GM19324 (cell line): ENCODE data around the gene MAIP1.

Experiments used
- ATAC-seq: cut with Tn5 transposase; IDR thresholded peaks from one replicate; pipeline ENCODE4 v1.9.1; 2021; ENCODE audit warnings: mild to moderate bottlenecking, moderate library complexity; ENCODE audit not compliant: unreplicated experiment, low FRiP score

MAIP1 gene

DNA sequence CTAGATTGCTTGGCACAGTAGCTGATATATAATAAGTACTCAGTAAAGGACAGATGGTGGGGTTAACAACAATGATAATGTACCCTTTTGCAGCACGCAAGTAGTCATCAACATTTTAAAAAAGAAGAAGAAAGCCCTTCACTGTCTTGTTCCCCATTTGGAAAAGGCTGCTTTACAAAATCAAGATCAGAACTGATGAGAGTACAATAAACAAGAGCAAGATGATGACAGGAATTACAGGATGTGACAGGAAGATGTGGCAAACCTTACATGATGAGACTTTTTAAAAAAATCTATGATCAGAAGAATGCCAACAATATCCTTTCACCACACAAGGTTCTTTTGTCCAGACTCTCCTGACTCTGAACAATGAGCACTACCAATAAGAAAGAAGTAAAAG, 9.2 kb upstream of the MAIP1 start:
- no peak for ATAC-seq

DNA sequence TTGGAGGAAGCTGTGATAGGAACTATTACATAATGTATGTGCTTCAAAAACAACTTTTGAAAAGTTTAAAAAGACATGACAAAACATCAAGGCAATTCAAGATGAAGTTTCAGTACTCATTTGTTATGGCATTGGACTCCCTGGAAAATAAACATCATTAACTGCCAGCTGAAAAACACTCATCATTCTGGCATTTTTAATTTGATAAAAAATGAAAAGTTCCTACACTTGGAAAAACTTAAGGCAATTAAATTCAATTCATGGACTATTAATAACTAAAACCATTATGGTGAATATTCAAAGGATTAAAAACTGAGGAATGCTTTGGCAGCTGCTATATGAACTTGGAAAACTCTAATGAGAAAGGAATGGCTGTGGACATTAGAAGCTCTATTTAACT, 8.5 kb upstream of the MAIP1 start:
- ATAC-seq: no peak

DNA sequence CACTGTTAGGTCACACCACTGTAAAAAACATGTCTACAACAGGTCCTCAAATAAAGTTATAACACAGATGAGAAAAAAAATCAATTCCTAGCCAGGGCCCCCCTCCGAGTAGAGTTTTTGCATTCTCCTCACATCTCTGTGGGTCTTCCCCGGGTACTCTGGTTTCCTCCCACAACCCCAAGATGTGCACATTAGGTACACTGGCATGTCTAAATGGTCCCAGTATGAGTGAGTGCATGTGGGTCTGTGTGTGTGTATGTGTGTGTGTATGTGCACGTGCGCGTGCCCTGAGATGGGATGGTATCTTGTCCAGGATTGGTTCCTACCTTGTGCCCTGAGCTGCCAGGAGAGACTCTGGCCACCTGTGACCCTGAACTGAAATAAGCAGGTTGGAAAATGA, 5.0 kb upstream of the MAIP1 start:
- no peak for ATAC-seq

DNA sequence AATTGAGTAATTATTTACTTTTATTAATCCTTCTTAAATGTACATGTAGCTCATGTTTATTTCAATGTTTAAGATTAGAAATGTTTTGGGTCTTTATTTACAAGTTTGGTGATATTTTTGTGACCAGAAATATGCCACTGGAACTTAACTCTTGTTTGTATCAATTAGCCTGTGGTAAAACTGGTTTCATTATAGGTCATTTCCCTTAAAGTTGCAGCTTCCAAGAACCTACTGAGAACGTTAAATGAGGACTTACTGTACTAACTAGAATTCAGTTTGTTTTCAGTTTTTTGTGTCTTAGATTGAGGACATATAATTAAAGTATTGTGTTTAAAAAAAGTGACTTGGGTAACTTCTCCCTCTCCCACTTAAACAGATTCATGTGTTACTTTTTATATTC, 4.4 kb upstream of the MAIP1 start:
- ATAC-seq: no peak

DNA sequence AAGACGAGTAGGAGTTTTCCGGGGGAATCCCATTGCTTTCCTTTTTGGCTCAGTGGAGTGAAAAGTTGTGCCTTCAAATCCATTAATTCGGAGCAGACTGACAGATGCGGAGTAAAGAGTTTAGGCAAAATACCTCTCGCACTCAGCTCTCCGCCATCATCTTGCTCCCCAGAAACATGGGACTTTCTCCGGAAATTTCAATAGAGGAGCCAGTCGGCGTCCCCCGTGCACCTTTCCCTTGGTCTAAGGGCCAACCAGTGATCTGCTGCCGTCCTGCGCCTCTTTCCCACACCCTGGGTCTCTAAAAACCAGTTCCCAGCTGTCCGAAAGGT, 409 bp upstream of the MAIP1 start:
- peak; percentile 29 for ATAC-seq

DNA sequence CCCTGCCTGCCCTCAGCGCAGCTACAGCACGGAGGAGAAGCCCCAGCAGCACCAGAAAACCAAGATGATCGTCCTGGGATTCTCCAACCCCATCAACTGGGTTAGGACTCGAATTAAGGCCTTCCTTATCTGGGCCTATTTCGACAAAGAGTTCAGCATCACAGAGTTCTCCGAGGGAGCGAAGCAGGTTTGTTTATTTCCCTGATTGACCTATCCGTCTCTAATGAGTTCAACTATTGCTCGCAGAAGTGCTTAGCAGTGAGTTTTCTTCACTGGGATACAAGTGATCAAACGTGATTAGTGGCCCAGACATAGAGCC, 639 bp downstream of the MAIP1 start:
- no peak for ATAC-seq

DNA sequence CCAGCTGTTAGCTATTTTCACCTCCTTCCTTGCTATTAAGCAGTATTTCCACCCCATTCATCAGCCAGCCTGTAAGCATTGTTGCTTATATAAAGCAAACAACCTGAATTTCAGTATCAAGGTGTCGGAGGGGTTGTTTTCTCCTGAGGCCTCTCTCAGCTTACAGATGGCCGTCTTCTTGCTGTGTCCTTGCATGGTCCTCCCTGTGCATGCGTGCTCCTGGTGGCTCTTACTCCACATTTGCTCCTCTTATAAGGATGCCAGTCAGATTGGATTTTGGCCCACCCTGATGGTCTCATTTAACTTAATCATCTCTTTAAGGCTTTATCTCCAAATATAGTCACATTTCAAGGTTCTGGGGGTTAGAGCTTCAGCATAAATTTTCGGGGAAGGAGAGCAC, 2.6 kb downstream of the MAIP1 start:
- no peak for ATAC-seq

DNA sequence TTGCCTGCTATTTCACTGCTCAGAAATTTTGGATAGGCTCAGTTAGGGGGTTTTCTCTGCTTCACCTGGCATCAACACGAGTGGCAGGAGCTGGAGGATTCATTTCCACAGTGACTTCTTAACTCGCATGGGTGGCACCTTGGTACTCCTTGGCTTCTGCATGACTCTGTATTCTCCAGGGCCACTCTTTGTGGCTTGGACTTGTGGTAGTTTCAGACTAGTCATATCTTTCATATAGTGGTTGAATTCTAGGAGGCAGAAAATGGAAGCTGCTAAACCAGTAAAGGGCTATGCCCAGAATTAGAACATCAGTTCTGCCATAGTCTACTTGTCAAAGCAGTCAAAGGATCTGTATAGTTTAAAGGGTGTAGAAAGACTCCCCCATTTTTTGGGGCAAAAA, 6.8 kb downstream of the MAIP1 start:
- ATAC-seq: no peak

DNA sequence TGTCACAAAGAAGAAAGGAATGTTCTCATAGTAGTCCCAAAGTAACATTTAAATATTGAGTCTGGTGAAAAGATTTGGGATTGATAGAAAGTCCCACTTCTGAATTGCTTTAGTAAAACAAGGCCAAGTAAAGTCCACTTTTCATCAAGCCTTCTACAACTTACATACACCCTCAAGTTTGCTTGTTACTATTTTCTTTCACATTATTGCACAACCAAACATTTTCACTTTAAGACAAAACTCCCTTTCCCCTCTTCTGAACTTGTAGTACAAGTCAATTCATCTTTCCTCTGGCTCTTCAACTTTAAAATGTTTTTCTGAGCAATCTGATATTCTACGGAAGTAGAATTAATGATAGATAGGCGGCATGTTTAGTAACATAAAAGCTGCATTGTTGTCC, 11.0 kb downstream of the MAIP1 start:
- ATAC-seq: no peak

DNA sequence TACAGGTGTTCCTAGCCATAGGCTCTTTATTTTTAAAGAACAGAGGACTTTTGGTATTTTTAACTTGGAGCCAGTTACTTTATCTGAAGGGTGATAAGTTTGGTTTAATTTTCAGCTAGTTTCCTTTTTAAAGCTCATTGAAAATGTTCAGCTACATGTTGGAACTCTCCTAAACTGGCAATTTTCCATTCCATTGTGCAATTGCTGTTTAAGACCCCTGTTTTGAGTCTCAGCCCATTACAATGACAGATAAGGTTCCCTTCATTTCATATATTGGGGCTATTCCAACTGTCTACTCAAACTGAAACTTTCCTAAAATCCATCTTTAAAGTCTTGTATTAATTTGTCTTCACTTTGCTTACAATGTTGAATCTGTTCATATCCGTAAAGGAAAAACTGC, 11.6 kb downstream of the MAIP1 start:
- ATAC-seq: no peak

DNA sequence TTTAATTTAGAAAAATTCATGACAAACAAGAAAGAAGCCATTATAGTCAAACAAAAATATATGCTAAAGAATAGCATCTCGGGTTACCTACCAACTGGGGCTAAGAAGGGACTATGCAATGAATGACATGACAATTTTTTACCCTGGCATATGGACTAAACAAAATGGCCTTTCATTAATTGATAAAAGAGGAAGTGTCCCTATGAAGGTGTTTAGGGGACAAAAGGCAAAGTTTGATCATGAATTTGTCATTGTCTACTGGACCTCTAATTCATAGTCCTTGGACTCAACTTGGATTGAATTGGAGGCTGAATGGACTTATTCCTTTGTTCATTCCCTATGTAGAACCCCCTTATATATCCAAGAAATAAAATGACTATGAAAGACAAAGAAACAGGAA, 12.7 kb downstream of the MAIP1 start:
- no peak for ATAC-seq

DNA sequence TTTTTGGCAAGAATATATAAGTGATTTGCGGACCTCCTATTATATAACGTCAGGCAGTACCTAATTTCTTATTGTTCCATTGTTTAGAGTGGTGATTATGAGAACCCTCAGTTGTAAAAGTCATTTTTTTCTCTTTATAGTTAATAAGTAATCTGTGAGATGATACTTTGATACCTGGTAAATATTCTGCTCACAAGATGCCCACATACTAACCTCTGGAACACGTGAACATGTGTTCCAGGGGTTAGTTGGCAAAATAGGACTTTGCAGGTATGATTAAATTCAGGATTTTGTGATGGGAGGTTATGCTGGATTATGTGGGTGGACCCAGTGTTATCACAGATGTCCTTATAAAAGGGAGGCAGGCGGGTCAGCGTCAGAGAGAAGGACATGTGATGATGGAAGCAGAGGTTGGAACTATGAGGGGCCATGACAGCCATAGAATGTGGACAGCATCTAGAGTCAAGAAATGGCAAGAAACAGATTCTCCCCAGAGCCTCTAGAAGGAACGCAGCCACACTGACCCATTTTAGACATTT, 16.8 kb downstream of the MAIP1 start:
- no peak for ATAC-seq

DNA sequence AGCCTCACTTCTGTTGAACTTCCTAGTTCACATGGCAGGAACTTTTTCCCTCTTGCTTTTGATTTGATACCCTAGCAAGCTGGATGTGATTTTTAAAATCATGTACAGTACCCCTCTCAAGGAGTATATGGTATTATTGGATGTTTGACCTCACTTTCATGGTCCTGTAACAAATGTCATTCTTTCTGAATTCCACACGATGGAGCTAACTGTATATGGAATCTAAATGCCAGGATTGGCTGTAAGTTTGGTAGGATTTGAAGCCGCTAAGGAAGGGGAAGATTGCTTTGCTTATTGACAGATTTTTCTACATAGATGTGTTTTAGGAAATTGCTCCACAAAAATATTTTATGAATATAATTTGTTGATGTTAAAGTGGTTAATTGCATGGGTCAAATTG, 18.3 kb downstream of the MAIP1 start:
- no peak for ATAC-seq

DNA sequence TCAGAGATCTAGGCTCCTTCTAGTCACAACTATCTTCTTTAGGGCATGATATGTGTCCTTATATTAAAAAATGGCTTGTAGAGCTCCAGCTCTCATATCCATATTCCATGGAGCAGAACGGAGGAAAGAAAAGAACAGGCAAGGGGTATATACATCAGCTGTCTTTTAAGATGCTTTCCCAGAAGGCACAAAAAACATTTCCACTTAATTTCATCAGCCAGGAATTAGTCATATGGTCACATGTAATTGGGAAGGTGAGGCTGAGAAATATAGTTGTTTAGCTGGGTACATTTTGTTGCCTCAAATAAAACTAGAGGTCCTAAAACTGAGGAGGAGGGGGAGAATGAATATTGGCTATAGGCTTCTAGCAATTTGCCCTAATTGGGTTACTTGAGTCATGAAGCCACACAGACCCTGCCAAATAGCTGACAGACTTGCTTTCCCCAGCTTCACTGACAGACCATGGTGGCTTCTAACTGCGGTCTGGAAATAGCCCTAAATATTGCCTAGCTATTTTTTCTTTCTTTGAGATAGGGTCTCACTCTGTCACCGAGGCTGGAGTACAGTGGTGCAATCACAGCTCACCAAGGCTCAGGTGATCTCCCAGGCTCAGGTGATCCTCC, 20.0 kb downstream of the MAIP1 start:
- no peak for ATAC-seq

DNA sequence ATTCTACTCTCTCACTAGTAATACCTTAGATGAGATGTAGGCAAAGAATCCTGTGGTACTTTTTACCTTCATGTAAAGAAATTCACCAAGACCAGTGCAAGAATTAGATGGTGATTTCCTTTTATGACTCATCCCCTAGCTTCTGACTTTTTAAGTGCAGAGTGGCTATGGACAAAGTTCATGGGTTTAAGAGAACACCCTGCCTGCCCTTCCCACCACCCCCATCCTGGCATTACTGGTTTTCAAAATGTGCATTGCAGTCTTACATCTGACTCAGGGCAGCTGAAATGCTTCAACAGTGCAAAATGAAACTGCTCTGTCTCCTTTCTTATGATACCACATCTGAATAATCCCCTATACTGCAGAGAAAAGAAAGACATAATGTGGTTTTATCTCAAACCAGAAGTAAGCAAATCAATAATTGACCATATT, 22.6 kb downstream of the MAIP1 start:
- ATAC-seq: peak; percentile 66

DNA sequence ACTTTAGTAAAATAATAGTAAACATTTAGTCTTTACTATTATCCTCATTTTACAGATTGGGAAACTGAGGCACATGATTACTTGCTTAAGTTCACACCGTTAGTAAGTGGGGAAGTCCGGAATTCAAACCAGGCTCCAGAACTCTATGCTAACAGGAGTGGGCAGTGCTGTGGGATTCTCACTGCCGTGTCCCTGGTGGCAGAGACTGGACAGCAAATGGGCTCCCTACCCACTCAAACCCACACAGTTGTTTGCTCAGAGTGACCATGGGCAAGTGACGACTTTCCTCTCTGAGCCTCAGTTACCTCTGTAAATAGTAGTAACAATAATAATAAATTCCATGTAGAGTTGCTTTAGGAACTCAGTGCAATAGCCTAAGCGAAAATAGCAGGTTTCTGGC, 24.0 kb downstream of the MAIP1 start:
- no peak for ATAC-seq

DNA sequence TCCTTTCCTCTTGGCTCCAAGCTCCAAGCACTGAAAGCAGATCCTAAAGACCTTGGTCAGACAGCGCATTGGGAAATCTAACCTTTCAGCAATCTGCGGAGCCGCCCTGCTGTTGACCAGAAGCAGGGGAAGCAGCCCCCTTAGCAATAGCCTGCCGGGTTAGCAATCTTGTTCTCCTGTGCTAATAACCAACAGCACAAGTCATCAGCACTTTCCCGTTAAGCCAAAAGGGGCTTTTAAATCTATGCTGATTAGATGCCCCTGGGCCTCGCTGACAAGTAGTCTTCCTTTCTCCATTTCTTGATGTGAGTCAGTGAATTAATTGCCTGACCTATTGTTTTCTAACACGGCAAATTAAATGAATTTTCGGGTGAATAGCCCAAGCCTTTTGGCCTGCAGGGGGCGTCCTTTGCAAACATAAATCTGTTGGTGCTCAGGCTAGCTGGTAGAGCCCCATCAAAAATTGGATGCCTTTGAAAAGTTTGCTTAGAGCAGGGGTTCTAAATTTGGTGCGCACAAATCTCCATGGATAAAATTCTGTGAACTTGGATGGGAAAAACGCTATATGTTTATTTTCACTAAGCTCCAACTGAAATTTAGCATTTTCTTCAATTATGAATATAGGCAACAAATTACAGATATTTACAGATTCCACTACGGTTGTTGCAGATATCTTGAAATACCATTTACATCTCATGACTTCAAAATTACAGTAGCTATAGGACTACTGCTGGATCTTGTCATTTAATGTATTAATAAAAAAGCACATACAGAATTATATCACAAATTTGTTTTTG, 24.6 kb downstream of the MAIP1 start:
- ATAC-seq: no peak

DNA sequence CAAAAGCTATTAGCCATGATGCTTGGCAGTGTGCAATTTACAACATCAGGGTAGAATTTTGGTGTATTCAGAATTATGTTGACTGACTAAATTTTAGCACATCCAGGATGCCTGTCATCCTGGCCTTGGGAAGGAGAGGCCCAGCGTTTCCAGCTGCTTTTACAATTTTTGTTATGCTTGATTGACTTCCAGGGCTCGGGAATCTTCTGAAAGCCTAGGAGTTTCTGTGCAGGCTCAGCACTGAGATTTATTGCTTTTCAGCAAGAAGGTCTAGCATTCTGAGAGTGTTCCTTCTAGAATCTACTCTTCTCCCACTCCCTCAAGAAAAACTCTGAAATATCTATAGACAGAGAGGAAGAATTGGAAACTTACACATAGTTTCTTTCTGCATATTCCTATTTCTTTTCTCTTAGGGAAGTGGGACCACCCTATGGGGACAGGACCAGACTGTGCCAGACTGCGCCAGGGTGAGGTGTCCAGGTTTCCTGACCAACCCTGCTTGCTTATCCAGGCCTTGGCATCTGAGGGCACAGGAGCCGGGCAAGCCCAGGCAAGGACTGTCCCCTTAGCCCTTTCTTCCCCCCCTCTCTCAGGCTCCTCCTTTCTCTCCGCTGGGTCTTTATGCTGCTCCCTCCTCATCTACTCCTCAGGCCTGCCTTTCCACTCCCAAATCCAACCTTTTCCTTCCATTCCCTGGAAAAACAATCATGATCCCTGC, 26.9 kb downstream of the MAIP1 start:
- ATAC-seq: no peak

DNA sequence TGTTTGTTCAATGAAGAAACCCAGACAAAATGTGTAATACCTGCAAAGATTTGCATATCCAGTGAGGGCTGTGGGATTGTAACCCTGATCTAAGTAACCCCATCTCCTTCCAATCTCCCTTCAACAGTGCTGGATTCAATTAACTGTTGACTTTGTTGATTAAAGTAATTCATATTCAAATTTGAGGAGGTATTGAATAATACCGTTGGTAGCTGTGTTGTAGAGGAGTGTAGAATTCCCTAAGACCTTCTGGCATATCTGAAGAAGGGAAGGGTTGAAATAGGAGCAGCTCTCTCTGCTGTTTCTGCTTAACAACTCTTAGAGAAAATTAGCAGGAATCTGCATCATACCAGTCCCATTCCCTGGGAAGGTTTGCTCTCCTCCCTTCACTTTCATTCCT, 28.2 kb downstream of the MAIP1 start:
- no peak for ATAC-seq

DNA sequence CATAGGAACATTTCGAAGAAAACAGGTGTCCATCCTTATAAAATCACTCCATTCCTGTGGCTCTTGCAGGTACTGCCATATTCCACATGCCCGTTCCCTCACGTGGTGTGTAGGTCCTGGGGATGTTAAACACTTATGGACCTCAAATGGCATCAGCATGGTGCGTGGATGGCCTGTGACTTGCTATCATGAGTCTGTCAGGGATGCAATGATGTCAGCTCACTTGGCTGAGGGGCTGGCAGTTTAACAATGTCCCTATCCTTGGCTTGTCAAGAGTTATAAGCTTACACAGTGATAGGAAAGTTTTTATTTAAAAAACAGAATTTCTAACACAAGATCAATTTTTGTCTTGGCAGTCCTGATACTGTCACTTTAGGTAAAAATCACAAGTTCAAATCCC, 28.8 kb downstream of the MAIP1 start:
- no peak for ATAC-seq

DNA sequence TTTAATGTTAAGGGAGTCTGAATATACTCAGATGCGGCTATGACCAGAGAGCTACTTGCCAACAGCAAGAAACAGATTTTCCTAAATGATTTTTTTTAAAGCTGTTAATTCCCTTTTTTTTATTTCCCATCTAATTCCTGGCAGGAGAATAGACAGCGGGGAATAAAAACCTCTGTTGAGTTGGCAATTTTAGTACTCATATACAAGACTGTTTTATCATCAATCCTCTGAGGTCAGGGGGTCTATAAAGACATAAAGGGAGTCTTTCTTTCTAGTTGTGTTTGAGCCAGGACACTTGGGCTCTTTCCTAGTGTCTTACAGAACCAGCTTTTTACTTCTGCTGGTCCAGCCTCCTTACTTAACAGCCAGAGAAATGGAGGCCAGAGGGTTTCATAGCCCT, 29.4 kb downstream of the MAIP1 start:
- ATAC-seq: no peak
